ENCODE measurements around the gene TBX18. TPM values are rescaled to one million over a fixed set of nuclear protein-coding genes. Genes with fewer than 3 reads are reported as not detected.
A peak's percentile ranks its signal among the peaks of the same experiment; 100 is the strongest.

The TBX18 gene
- total and polyA plus RNA-seq, 4 donors, result 0.05 to 1.3 (median 0.21) TPM

- Histone ChIP-seq H3K9me3 (ENCODE audit: control insufficient read depth in 4 of 4, insufficient read depth in 3 of 4, low read length in 3 of 4) (no peaks in the 10 kb centered on the region), H3K27ac (ENCODE audit: low read depth in 1 of 2, low read length in 1 of 2) (no peak overlapping the region), H3K4me3 (no peak overlapping the region), H3K36me3 (ENCODE audit: control insufficient read depth in 4 of 4, insufficient read depth in 4 of 4, low read length in 4 of 4) (no peaks in the 10 kb centered on the region), H3K9ac (ENCODE audit: insufficient read depth in 1 of 2, low read length in 2 of 2) (no peak overlapping the region), H3K27me3 (ENCODE audit: control insufficient read depth in 3 of 3, insufficient read depth in 3 of 3, low read length in 2 of 3) (no peaks in the 10 kb centered on the region), H3K4me1 (ENCODE audit: control insufficient read depth in 5 of 5, insufficient read depth in 5 of 5, low read length in 5 of 5) (peaks cover 0 to 3% (median 0%) of the 10 kb centered on the region in 5 donors)
- DNase-seq (peak; percentile 35 to 78 (median 55)), ATAC-seq (ENCODE audit: insufficient read depth, low FRiP score) (no peak)
- no peak for TF ChIP-seq CTCF (IDR thresholded peaks at IDR 0.05; ENCODE audit: control extremely low read depth, extremely low read depth)
- WGBS, 2 donors, result 79 to 87% methylated on average over 6 of the region's 6 CpGs
Measured at GRCh38 chr6:84808491-84809061, 44.2 kb upstream of the TBX18 start.

GRCh38 chr6:84805145-84805544 lies 40.7 kb upstream of the TBX18 start:
- ATAC-seq (ENCODE audit: insufficient read depth, low FRiP score), result no peak
- no peaks in the 10 kb centered on the region for H3K27me3 ChIP-seq (ENCODE audit: control insufficient read depth in 3 of 3, insufficient read depth in 3 of 3, low read length in 2 of 3)
- WGBS, 2 donors, result 76 to 81% methylated on average over 1 of the region's 1 CpG
- H3K4me3 ChIP-seq, result no peak overlapping the region
- no peak for TF ChIP-seq CTCF (IDR thresholded peaks at IDR 0.05; ENCODE audit: control extremely low read depth, extremely low read depth)
- no peak for DNase-seq
- H3K36me3 ChIP-seq (ENCODE audit: control insufficient read depth in 4 of 4, insufficient read depth in 4 of 4, low read length in 4 of 4), result no peaks in the 10 kb centered on the region
- no peaks in the 10 kb centered on the region for H3K9me3 ChIP-seq (ENCODE audit: control insufficient read depth in 4 of 4, insufficient read depth in 3 of 4, low read length in 3 of 4)
- no peak overlapping the region for H3K27ac ChIP-seq (ENCODE audit: low read depth in 1 of 2, low read length in 1 of 2)
- no peak overlapping the region for H3K9ac ChIP-seq (ENCODE audit: insufficient read depth in 1 of 2, low read length in 2 of 2)
- peaks cover 0 to 3% (median 0%) of the 10 kb centered on the region in 5 donors for H3K4me1 ChIP-seq (ENCODE audit: control insufficient read depth in 5 of 5, insufficient read depth in 5 of 5, low read length in 5 of 5)

GRCh38 chr6:84804720-84805119 lies 40.3 kb upstream of the TBX18 start:
- Histone ChIP-seq H3K9me3 (ENCODE audit: control insufficient read depth in 4 of 4, insufficient read depth in 3 of 4, low read length in 3 of 4) (no peaks in the 10 kb centered on the region), H3K36me3 (ENCODE audit: control insufficient read depth in 4 of 4, insufficient read depth in 4 of 4, low read length in 4 of 4) (no peaks in the 10 kb centered on the region), H3K27ac (ENCODE audit: low read depth in 1 of 2, low read length in 1 of 2) (no peak overlapping the region), H3K4me3 (no peak overlapping the region), H3K4me1 (ENCODE audit: control insufficient read depth in 5 of 5, insufficient read depth in 5 of 5, low read length in 5 of 5) (peaks cover 0 to 3% (median 0%) of the 10 kb centered on the region in 5 donors), H3K9ac (ENCODE audit: insufficient read depth in 1 of 2, low read length in 2 of 2) (no peak overlapping the region), H3K27me3 (ENCODE audit: control insufficient read depth in 3 of 3, insufficient read depth in 3 of 3, low read length in 2 of 3) (no peaks in the 10 kb centered on the region)
- TF ChIP-seq CTCF (IDR thresholded peaks at IDR 0.05; ENCODE audit: control extremely low read depth, extremely low read depth), result no peak
- ATAC-seq (ENCODE audit: insufficient read depth, low FRiP score) (no peak), DNase-seq (no peak)
- 86 to 91% methylated on average over 3 of the region's 3 CpGs for WGBS, 2 donors

- Histone ChIP-seq H3K27ac (ENCODE audit: low read depth in 1 of 2, low read length in 1 of 2) (no peak overlapping the region), H3K4me1 (ENCODE audit: control insufficient read depth in 5 of 5, insufficient read depth in 5 of 5, low read length in 5 of 5) (no peaks in the 10 kb centered on the region), H3K4me3 (no peak overlapping the region), H3K27me3 (ENCODE audit: control insufficient read depth in 3 of 3, insufficient read depth in 3 of 3, low read length in 2 of 3) (no peaks in the 10 kb centered on the region), H3K9ac (ENCODE audit: insufficient read depth in 1 of 2, low read length in 2 of 2) (no peak overlapping the region), H3K9me3 (ENCODE audit: control insufficient read depth in 4 of 4, insufficient read depth in 3 of 4, low read length in 3 of 4) (no peaks in the 10 kb centered on the region), H3K36me3 (ENCODE audit: control insufficient read depth in 4 of 4, insufficient read depth in 4 of 4, low read length in 4 of 4) (no peaks in the 10 kb centered on the region)
- ATAC-seq (ENCODE audit: insufficient read depth, low FRiP score) (no peak), DNase-seq (no peak)
- TF ChIP-seq CTCF (IDR thresholded peaks at IDR 0.05; ENCODE audit: control extremely low read depth, extremely low read depth), result no peak
- 72 to 73% methylated on average over 3 of the region's 3 CpGs for WGBS, 2 donors
Measured at GRCh38 chr6:84801250-84801649, 36.9 kb upstream of the TBX18 start.
